Measurements from ENCODE around the gene RASSF4.

GRCh38 chr10:44971434-44971833 lies 11.8 kb downstream of the RASSF4 start:
- TF ChIP-seq CTCF (IDR thresholded peaks at IDR 0.05; ENCODE audit: borderline replicate concordance, extremely low read depth, low read length, poor library complexity, severe bottlenecking) (no peak), EZH2 (IDR thresholded peaks at IDR 0.05; ENCODE audit: borderline replicate concordance, low read depth, low read length, severe bottlenecking) (no peak)

Measured in DND-41 (cell line).